ENCODE results near the gene SERPINE2.
"Not testable (repeated sequence)": the region's sequence is repeated elsewhere in the genome, so short reads cannot be mapped to it uniquely, and the experiment has no call there.

Gene SERPINE2

DNA sequence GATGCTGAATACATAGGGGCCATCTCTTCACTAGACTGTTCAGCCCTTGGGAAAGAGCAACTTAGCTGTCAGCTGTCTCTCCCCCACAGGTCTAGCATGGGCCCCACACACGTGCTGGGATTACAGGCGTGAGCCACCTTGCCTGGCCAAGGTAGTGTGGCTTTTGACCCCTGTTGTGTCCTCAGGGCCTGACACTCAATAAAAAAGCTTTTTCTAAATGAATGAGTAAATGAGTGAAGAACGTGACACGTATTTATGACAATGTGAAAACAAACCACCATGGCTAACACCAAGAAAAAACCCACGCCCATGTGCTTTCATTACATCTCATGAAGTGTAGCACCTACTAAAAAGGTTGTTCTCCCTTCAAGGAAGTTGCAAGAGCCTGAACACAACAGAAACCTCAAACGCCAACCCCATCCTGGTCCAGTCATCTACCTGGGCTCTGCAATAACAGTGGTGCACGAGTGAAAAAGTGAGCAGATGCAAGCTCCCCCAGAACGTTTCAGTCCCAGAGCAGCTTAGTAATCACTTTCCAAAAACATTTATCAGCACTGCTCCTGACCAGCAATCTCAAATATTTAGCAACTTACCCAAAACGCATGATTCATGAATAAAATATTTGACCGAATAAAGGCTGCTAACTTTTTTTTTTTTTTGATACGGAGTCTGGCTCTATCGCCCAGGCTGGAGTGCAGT is 97.4 kb downstream of the SERPINE2 start:
- DNase-seq (ENCODE audit: low read depth), result no peak

DNA sequence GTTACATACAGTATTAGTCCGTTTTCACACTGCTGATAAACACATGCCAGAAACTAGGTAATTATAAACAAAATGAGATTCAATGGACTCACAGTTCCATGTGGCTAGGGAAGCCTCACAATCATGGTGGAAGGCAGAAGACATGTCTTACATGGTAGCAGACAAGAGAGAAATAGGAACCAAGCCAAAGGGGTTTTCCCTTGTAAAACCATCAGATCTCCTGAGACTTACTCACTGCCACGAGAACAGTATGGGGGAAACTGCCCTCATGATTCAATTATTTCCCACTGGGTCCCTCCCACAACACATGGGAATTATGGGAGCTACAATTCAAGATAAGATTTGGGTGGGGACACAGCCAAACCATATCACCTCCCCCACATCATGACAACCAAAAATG is 99.6 kb downstream of the SERPINE2 start:
- DNase-seq (ENCODE audit: low read depth), result not testable (repeated sequence)

GRCh38 chr2:223937535-223937934 is 101.6 kb downstream of the SERPINE2 start:
- DNase-seq (ENCODE audit: low read depth), result no peak

DNA sequence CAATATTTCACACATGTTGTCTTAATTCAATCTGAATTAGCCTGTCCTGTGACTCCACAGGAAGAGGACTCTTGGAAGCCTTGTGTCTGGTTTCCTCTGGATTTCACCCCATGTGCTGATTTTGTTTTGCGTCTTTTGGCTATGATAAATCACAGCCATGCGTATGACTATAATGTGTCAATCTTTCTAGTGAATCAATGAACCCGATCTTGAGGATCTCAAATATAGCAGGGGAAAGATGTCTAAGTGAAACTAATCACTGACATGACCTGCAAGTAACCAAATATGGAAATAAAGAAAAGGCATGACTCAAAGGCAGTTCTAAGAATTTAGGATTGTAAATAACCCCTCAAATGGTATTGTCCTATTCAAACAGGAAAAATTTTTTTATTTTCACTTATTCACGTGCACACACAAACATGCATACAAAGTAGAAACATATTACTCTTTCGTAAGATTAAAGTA is 102.2 kb downstream of the SERPINE2 start:
- DNase-seq (ENCODE audit: low read depth), result no peak

GRCh38 chr2:223935459-223936125 is 103.5 kb downstream of the SERPINE2 start:
- DNase-seq (ENCODE audit: low read depth), result no peak

DNA sequence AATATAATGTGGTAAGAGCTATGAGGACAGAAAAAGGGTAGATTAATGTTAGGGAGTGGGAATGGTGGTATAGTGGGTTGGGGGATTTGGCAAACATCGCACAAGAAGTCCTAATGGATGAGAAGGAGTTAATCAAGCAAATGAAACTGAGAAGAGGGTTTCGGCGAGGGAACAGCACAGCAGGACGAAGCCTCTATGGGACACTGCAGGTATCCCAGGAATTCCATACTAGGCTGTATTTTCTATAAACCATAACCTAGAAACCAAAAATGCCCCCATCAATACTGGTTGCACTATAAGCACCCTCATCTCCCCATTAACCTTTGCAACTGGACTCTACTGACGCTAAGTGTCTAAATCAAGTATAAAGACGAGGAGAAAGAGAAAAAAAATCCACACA is 104.2 kb downstream of the SERPINE2 start:
- DNase-seq (ENCODE audit: low read depth), result no peak

DNA sequence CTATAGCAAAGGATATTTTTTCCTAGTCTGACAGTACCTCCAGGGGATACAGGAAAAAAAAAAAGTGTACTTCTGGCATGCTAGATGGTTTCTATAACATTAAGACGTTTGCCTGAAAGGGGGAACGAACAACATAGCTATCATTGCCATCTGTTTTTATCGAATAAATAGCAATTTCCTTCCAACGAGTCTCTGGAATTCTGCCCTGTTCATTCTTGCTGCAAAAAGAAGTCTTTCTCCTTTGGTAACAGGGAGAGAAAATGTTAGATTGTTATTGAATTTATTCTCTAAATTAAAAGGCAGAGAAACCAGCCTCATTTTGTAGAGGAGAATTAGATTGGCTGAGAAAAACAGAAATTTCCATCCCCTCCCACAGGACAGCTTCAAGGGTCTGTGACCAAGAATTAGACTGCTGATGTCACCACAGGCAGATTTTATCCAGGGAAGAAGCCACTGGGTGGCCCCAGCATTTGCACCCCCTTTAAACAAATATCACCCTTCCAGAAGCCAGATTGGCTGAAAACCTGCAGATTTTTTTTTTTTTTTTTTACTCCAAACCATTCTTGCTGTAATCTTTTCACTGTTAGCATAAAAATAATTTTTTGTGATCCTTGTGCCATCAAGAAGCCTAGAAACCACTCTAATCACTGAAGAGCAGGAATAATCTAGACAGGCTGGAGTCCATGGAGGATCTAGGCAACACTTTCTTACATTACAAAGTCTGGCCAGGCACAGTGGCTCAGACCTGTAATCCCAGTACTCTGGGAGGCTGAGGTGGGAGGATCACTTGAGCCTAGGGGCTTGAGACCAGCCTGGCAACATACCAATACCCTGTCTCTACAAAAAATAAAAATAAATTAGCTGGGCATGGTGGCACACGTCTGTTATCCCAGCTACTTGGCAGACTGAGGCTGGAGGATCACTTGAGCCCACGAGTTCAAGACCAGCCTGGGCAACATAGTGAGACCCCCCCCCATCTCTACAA is 106.0 kb downstream of the SERPINE2 start:
- no peak for DNase-seq (ENCODE audit: low read depth)

DNA sequence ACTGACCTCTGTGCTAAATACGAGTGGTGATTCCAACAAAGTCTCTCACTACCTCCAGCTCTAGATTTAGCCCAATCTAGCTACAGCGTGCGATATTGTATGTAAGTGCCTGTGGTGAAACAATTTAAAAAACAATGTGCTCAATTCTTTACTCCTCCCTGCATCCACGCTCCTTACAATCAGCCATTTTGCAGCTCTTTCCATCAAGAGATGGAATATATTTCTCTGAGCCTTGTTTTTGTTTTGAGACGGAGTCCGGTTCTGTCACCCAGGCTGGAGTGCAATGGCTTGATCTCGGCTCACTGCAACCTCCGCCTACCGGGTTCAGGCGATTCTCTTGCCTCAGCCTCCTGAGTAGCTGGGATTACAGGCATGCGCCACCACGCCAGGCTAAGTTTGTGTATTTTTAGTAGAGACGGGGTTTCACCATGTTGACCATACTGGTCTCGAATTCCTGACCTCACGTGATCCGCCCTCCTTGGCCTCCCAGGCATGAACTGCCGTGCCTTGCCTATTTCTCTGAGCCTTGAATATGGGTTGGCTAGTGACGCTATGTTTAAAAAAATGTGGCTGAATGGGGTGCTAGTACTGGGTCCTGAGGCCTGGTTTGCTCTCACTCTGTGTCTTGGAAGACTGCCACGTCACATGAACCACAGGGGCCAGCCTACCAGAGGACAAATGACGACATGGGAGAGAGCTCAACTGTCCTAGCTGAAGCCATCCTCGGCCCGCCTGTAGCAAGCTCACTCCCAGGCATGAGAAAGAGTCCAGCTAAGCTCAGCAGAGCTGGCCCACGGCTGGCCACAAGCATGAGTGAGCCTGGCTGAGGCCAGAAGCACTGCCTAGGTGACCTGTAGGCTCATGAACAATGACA is 108.7 kb downstream of the SERPINE2 start:
- DNase-seq (ENCODE audit: low read depth), result no peak

- no peak for DNase-seq (ENCODE audit: low read depth)
Observed at GRCh38 chr2:223929571-223930102, 109.4 kb downstream of the SERPINE2 start.

DNA sequence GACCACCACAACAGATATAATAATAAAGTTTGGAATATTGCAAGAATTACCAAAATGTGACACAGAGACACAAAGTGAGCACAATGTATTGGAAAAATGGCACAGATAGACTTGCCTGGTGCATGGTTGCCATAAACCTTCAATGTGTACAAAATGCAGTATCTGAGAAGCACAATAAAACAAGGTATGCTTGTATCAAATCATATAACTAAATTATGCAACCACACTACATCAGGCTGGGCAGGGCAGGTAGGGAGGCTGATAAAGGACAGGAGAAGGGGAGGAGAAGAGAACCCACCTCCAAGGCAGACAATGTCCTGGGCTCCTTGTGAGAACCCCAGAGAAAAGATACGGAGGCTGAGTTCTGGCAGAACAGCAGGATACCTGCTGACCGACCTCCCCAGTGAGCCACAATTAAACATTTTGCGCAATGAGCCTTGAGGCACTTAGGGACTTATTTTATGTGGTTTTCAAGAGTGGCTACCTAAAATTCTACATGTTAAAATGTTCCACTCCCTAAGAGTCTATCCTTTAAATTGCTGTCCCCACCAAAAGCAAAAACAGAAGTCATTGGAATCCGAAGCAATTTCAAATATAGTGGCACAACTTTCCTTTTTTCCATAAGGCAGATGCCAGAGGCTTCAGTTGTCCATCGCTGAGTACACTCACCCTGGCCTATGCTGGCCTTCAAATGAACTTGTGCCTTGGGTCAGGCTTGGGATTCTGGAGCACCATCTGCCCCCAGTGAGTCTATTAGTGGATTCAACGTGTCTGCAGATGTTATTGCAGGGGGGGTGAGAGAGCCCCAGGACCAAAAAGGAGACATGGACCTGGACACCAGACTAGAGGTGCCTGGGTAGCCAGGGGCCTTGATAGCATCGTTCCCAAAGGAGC is 110.7 kb downstream of the SERPINE2 start:
- no peak for DNase-seq (ENCODE audit: low read depth)

- no peak for DNase-seq (ENCODE audit: low read depth)
Observed at GRCh38 chr2:223925106-223925505, 114.0 kb downstream of the SERPINE2 start.
